Inferior parietal cortex (tissue), 1 donor: ENCODE data around the gene PKNOX2.

Experiments used
- DNase-seq: peaks from one replicate; pipeline ENCODE4 v3.0.0-alpha.2; 2016; ENCODE audit errors: extremely low spot score

Gene PKNOX2

DNA sequence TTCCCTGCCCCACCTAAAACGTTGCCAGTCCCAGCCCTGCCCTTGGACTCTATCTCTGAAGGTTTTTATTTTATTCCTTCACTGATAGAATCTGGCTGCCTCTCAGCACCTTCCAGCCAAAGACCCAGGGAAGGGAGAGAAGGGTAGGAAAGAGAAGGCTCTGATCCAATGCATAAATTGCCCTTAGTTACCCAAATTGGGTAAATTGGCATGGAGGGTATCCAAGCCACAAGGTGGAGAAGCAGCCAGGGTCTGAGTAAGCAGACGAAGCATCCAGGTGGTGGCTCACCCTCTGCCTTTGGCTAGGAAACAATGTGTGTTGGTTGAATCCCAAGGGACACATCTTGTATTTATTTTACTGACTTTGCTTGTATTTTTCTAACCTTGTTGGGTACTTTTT lies 242.5 kb downstream of the PKNOX2 start:
- no peak for DNase-seq

- no peak for DNase-seq
Observed at GRCh38 chr11:125408311-125408711, 243.8 kb downstream of the PKNOX2 start.

DNA sequence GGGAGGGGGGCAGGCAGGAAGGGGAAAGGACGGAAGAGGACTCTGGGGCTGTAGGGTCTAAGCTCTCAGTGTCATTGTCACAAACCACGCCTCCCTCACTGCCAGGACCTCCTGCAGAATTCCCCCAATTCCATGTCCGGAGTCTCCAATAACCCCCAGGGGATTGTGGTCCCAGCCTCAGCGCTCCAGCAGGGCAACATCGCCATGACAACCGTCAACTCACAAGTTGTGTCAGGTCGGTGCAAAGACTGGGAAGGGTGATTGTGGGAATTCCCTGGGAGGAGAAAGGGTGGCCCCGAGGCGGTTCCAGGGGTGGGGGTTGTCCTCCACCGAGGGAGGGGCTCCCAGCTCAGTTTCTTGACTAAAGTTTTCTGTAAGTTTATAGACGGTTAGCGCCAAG lies 245.5 kb downstream of the PKNOX2 start:
- no peak for DNase-seq

- no peak for DNase-seq
Observed at GRCh38 chr11:125412177-125412496, 247.6 kb downstream of the PKNOX2 start.

GRCh38 chr11:125412509-125412908 lies 248.0 kb downstream of the PKNOX2 start:
- no peak for DNase-seq

DNA sequence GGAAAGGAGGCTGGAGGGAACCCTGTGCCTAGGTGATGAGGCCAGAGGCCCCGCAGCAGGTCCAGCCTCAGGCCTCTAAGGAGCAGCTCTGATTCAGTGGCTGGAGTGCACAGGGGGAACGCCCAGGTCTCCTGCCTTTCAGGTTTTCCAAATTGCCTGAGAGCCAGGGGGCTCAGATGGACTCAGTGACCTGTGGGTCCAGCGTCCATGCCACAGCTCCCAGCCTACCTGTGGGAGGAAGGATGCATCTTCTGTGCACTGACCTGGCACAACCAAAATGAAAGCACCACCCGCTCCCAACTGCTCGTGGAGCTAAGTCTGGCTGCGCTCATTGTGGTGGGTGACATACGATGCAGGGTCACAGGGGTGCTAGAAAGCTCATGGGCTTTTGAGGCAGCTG lies 248.7 kb downstream of the PKNOX2 start:
- no peak for DNase-seq

DNA sequence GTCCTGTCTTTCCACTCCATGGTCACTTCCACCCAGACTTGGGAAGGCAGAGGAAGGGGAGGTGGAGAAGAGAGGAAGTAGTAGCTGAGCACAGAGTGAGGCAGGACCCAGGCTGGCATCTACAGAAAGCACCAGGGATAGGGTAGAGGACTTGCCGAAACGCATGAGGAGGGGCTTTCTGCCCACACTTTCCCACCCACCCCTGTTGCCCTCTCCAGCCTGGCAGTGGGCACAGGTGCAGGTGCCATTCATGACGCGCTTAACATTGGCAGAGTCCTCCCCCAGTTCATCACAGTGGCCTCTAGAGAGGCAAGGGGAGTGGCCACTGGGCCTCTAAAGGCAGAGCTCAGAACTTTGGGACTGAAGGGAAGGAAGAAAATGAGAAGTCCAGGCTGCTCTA lies 249.6 kb downstream of the PKNOX2 start:
- no peak for DNase-seq

DNA sequence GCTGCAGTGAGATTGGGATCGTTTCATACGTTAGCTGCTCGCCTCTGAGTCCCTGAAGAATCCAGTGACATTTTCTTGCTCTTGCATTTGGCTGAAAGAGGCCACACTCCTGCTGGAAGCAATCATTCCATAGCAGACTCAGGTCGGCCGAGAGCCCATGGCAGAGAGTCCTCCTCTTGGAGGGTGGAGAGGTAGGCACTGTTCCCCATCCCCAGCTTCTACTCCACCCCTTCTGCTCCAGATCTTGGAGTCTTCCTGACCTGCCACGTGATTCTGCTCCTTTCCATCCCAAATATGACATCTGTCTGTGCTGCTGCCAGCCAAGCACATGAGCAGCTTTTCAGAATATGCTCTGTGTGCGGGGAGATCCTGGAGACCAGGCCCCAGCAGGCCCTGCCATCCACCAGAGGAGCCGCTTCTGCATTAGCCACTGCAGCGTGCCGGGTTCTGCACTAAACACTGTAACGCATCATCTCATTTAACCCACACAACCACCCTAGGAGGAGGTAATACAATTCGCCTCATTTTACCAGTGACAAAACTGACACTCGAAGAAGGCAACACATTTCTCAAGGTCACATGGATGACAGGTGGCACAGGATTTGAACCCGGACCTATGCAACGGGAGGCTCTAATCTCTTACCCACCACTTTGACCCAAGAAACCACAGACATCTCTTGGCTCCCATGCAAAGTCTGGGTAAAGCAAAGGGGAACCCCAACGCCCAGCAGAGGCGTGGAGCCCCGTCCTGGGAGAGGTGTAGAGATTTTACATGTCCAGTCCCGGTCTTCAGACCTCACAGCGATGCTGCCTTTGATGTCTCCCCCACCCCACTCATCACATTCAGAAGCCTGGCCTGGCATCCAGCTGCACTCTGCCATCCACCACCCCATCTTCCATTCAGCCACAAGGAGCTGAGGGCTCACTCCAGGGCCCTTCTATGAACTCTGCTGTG lies 252.7 kb downstream of the PKNOX2 start:
- DNase-seq = no peak

GRCh38 chr11:125418396-125418795 lies 253.8 kb downstream of the PKNOX2 start:
- no peak for DNase-seq

GRCh38 chr11:125422681-125423080 lies 258.1 kb downstream of the PKNOX2 start:
- DNase-seq = no peak

DNA sequence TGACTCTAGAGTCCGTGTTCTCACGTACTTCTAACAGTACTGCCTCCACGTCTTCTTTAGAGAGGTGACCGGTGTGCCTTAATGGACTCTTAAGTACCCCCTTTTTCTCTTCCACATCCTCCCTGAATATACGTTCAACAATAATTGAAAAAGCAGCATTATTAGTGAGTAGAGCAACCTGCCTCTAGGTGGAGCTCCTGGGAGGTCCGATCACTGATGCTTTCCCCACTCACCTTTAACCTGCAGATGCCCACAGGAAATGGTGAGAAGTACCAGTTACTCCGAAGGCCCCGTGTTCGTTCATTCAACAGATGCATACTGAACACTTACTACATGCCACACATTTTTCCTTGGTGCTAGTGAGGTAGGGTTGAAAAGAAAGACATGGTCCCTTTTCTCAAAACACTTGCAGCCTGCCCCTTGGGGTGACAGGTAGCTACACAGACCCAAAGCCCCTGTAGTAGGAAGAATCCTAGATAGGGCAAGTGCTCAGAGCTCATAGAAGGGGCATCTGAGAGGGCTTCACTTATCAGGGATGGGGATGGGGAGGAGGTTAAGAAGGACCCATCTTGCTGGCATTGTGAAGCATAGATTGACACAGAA lies 258.8 kb downstream of the PKNOX2 start:
- DNase-seq = no peak

- DNase-seq = no peak
Observed at GRCh38 chr11:125425601-125426000, 261.1 kb downstream of the PKNOX2 start.

- DNase-seq = no peak
Observed at GRCh38 chr11:125426818-125427528, 262.4 kb downstream of the PKNOX2 start.

DNA sequence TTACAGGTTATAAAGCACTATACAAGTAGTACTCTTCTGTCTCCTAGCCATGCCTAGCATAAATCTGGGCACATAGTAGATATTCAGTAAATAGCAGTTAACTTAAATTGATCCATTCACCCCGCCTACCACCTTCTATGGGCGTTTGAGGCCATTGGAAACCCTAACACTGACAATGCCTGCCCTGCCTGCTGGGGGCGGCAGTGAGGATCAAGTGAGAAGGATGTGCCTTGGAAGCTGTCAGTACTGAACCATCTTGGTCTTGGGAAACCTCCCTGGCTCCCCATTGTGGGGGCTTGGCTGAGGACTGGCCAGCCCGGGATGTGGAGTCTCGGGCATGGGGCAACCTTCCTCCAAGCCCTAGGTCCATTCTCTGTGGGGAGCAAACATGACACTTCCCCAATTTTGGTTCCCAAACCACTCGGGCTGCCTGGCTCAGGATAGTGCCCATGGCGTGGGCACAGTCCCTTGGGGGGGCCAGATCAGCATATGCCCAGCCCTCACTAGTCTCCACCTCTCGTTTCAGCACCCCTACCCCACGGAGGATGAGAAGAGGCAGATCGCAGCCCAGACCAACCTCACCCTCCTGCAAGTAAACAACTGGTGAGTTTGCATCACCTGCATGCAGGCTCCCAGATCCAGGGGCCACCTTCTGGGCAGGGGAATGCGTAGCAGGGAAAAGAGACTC lies 264.1 kb downstream of the PKNOX2 start:
- no peak for DNase-seq

- DNase-seq = peak; percentile 79
Observed at GRCh38 chr11:125429174-125429707, 264.7 kb downstream of the PKNOX2 start.

DNA sequence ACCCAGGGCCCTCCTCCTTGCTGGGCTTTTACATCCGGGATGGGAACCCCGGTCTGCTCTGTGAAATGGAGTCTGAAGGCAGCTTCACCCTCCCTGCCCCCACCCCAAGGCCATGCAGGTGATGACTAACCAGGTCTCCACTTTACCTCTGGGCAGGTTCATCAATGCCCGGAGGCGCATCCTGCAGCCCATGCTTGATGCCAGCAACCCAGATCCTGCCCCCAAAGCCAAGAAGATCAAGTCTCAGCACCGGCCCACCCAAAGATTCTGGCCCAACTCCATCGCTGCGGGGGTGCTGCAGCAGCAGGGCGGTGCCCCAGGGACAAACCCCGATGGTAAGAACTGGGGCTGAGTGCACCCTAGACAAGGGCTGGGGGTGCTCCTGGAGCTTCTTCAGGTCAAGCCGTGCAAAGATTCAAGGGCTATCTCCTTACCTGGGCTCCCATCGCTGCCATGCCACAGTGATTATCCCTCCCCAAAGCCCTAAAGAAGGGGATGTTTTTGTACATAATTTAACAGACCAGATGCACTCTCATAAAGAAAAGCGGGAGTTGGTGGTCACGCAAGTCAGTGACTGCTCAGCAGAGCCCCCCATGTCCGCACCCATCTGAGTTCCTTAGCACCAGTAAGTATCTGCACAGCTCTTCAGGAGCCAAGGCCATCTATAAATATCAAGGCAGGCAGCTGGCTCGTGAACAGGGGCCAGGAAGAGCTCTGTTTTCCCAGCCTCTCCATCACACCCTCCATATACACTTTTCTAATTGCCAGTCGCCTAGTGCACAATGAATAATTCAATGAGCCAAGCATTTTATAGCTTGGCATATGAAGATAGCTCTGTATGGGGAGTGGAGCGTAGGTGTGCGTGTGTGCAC lies 265.5 kb downstream of the PKNOX2 start:
- DNase-seq = no peak

DNA sequence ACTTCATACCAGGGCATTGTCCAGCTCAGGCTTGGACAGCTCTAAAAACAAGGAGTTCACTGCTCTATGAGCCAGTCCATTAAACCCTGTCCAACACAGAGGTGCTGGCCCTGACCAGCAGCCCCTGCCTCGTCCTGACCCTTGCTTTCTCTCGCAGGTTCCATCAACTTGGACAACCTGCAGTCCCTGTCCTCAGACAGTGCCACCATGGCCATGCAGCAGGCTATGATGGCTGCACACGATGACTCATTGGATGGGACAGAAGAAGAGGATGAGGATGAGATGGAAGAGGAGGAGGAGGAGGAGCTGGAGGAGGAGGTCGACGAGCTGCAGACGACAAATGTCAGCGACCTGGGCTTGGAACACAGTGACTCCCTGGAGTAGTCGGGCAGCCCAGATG lies 266.5 kb downstream of the PKNOX2 start:
- DNase-seq = no peak

GRCh38 chr11:125431481-125431880 lies 266.9 kb downstream of the PKNOX2 start:
- no peak for DNase-seq

DNA sequence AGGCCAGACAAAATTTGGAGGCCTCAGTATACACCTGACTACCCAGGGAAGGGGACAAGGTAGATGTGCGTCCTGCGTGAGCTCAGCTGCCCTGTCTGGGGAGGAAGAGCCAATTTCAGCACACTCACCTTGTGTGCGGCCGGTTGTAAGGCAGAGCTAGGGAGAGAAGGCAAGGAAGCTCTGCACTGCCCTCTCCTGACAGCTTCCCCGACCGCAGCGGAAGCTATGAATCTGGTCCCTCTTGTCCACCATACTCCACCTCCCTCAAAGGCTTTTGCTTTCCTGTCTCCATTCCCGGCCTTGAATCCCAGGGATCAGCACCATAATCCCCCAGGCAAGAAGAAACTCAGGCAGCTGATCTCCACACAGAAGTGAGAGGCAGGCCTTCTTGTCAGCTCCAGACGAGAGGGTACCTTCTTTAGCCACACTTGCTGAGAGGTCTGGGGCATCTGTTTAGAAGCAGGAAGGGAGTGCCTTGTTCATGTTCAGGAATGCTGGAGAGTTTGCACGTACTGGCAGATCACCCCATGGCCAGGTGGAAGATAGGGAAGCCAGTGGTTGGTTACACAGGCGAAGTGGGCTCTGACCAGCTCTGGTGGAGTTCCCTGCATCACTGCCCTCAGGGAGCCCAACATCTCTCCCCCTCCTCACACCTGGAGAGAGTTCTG lies 269.0 kb downstream of the PKNOX2 start:
- peak; percentile 77 for DNase-seq
